GM19240 (cell line): Measurements from ENCODE around the gene DRC7.
"Not testable (repeated sequence)": the region's sequence is repeated elsewhere in the genome, so short reads cannot be mapped to it uniquely, and the experiment has no call there.

Experiments used
- DNase-seq: peaks from one replicate; pipeline ENCODE4 v3.0.0; 2011; ENCODE audit warnings: low spot score; ENCODE audit not compliant: insufficient read length

DRC7 gene

DNA sequence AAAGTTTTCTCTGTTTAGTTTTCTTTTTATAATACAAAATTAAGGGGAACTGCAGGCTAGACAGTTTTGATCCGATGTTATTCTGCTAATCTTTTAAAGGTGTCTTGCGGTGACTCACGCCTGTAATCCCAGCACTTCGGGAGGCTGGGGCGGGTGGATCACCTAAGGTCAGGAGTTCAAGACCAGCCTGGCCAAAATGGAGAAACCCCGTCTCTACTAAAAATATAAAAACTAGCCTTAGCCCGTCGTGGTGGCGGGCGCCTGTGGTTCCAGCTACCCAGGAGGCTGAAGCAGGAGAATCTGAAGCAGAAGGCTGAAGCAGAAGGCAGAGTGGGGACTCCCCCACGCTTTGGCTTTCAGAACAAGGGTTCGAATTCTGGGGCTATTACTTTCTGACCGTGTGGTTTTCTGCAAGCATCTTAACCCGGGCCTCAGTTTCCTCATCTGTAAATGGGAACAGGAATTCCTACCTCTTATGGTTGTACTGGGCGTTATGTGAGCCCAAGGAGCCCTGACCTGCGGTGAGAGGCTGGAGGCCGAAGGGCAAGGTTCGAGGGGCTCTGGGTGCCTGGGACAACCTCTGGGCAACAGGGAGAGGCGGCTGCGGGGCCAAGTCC lies 39.8 kb downstream of the DRC7 start:
- no peak for DNase-seq

DNA sequence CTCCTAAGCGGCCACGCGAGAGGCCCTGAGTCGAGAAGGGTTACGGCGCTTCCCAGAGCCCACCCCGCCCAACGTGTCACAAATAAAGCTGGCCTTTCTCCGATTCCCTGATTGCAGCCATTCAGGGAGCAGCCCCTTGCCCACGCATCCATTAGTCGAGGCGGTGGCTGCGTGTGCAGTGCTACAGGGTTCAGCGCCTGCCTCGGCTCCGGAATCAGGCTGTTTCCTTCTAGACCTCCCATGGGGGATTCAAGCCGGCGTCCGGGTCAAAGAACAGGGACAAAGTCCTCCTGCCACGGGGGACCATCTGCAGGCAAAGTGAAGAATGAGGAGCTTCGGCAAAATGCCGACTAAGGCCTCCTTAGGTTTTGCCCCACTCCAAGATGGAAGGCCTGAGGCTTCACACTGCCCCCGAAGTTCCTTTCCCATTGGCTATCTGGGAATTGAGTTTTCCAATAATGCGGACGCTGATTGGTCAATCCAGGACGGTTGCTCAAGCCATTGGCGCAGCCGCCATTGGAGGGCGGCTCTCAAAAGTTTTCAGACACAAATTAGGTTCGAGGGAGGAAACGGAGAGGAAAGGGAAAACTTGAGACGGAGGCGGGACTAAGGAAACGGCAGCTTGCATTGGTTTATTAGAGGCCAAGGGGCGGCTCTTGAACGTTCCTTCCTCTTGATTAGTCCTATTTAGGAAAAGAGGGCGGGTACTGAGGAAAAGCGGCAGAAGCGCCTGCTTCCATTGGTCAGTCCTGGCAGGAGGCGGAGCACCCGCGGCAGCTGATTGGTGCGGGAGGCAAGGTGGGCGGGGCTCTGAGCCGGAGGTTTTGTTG lies 40.5 kb downstream of the DRC7 start:
- peak; percentile 96 for DNase-seq

DNA sequence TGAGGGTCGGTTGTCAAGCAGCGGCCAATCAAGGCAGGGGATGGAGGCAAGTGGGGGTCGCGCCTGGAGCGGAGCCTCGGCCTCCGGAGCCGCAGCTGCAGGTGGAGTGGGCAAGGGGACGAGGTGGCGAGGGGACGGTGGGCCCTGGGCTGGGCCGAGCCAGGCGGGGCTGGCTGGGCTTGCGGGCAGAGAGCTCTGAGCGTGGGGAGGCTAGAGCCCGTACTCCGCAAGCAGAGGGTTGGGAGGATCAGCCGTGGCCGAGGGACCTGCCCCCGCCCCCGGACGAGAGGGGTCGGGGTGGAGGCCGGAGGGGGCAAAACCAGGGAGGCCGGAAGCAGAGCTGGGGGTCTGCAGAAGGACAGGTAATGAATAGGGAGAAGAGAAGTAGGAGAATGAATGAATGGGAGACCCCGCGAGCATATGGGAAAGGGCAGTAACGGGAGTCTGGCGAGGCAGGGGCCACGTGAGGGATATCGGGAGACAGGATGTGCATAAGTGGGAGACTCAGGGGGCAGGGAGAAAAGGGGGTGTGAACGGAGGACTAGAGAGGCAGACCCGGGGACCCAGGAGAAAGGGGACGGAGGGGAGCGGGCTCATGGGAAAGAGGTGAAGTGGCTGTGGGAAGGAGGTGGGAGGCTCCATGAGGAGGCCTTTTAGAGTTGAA lies 41.3 kb downstream of the DRC7 start, which contains the start of gene KATNB1:
Gene KATNB1 (plus strand): TSS at position 16 of the 664 bp plus-strand sequence. CDS start 1,474 bp downstream, outside the sequence.
- DNase-seq: no peak

DNA sequence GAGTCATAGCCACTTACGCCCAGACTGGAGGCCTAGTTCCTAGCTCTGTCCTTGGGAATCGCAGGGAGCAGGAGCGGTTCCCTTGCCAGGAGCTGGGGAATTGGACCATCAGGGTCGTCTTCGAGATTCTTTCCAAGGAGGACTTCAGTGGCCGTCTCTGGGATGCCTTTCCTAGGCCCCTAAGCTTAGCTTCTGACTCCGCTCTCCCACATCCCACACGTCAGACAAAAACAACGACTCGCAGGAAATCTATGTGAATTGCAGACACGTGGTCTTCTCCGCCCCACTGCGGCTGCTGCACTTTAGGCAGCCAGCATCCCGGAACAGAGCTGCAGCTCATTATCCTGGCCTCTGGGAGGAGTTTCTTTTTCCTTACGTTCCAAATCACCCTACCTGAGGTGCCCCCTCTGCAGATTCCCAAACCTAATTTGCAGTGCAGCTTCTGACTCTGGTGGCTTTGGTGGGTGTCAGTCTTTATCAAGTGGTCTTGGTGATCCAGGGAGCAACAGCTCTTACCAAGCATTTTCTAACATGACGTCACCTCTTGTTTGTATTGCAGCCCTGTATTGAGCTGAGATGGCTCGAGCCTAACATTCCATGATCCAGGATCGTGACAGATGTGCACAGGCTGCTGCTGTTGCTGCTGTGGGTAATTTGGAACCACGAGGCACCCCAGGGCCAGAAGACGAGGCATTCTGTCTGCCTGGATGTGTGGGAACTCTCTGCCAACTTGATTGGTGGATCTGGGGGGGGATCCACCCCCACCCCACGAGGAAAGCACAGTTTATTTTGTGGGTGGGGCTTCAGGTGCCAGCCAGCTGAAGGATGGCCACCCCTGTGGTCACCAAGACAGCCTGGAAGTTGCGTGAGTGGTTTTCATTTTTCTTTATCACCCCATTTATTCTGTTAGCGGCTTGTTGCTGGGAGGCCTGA lies 42.1 kb downstream of the DRC7 start:
- no peak for DNase-seq

DNA sequence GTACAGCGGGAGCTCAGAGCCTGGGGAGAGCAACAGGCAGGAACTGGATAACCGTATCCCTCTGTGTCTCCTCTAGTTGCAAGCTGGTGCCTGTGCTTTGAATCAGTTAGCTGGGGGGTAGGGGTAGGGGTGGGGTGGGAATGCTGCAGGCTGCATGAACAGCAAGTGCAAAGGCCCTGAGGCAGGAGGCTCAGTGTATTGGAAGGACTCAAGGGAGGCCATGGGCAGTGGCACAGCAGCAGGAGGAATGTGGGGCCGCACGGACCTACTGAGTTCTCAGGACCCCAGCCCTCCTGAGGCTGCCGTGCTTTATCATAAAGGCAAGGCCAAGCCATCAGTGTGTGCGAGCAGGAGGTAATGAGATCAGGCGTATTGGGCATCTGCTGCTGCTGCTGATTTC lies 44.2 kb downstream of the DRC7 start:
- no peak for DNase-seq

DNA sequence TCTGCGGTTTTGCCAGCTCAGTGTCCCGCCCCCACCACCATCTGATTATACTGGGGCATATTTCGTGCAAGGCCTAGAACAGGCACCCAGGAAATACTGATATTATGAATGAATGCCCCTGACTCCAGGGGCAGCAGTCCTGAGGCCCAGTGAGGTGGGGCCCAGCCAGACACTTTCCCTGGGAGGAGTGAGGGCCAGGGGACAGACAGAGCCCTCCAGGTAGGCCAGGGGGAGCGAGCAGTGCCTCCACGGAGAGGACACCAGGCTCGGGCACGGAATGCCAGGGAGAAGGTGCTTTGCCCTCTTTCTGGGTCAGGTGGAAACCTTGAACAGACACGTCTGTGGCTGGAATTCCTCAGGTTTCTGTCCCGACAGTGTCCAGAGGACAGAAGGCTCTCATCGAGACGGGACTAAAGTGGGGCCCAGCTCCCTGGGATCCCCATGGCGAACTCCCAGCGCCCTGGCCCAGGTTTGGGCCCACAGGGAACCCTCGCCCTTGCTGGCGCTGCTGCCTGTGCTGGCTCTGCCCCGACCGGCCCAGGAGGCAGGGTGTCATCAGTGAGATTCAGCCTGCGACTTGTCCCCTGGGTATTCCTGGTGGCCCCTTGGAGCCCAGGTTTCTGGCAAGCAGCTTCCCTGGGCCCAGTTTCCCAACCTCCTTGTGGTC lies 45.3 kb downstream of the DRC7 start:
- no peak for DNase-seq

DNA sequence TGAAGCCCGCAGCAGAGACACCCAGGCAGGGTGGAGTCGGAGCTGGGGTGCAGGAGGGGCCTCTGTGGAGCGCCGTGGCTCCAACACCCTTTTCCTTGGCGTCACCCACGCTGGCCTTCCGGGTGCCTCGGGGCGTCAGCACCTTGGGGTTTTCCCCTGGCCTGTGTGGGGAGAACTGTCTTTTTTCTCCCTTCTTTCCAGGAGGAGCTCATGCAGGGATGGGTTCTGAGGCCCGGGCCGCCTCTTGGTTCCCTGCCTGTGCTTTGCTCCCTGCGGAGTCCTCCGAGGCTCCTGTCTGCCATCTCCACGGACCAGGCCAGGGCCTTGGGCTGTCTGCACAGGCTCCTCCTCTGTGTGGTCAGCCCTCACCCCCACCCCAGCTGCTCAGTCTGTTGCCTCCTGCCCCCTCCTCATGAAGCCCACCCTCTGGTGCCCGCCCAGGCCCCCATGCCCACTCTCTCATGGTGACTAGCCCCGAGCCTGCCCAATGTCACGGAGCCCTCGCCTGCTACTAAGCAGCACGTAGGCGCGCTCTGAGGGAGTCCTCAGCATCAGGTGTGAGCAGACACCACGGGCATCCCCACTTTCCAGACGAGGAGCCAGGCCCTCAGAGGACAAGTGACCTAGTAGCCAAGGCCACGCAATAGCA lies 45.9 kb downstream of the DRC7 start:
- no peak for DNase-seq

DNA sequence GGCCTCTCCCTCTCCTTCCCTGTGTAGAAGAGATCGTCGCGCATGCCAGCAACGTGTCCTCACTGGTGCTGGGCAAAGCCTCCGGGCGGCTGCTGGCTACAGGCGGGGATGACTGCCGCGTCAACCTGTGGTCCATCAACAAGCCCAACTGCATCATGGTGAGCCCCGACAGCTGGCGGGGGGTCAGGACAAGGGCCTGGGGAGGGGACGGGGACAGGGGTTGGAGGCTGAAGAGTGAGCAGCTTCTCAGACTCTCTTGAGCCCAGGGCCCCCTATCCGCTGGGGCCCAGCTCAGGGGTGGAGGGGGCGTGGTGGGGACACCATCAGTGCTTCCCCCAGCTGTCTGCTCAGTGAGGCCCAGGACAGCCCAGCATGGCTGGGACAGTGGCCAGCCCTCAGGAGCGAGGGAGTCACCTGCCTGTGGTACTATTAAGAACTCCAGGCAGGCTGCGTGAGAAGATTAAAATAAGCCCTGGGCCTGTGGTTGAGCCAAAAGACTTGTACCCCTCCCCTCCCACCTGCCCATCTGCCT lies 47.1 kb downstream of the DRC7 start:
- no peak for DNase-seq

DNA sequence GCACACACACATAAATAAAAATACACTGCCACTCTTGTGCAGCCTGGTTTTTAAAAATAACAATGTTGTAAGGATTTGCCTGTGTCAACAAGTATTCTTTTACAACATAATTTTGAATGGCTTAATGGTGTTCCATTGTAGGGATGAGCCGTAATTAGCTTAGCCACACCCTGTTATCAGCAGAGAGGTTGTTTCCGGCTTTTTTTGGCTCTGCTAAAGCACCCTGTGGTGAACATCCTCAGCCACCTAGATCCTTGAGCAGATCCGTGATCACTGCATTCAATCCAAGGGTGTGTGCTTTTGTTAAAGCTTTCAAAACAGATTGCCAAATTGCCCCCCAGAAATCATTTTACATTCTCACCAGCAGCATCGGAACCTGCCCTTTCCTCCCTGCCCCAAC lies 47.9 kb downstream of the DRC7 start:
- no peak for DNase-seq

DNA sequence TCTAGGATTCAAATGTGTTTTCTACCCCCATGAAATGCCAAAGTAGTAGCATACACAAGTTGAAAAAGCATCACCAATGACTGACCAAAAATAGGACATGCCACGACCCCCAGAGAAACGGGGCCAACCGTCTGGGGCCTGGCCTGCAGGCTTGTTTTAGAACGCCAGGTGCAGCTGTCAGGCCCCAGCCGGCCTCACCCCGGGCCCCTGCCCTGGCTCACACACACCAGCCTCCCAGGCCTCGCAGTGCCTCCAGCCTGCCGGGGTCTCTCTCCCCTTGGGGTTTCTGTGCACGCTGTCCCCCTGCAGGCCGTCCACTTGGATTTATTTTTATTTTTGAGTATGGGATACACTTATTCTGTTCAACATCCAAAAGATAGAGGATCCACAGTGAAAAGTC lies 48.9 kb downstream of the DRC7 start:
- no peak for DNase-seq

DNA sequence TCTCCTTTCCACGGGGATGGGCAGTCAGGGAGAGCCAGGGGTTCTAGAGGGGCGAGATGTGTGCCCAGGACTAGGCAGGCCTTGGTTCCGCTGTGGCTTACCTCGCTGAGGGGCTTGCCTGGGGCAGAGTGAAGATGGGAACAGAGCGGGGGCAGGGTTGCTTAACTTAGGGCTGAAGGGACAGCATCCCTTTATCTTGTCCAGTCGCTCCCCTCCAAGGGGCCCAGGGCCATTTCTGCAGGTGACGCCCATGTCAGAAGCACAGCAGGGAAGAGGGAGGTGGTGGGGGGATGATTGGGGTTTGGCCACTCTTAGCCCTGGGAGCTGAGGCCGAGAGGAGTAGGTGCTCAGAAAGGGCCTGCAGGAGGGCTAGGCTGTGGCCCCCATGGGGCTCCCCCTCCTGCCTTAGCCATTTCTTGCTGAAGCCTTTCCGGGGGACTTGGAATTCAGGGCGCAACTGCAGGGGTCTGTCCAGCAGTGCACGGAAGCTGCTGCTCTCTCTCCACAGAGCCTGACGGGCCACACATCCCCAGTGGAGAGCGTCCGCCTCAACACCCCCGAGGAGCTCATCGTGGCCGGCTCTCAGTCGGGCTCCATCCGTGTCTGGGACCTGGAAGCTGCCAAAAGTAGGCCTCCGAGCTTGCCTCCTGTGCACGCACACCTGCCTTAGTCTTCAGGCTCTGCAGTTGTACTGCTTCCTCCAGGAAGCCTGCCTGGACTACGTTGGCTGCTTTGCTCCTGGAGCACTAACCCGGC lies 49.5 kb downstream of the DRC7 start:
- no peak for DNase-seq

DNA sequence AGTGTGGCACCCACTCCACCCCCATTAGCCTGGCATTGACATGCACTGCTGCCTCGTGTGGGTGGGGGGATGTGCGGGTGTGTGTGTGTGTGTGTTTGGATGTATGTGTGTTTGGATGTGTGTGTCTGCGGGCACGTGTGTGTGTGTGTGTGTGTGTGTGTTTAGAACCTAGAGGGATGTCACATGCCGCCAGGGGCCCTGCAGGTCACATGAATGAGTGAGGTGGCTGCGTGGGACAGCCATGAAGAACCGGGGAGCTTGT lies 50.0 kb downstream of the DRC7 start:
- no peak for DNase-seq

DNA sequence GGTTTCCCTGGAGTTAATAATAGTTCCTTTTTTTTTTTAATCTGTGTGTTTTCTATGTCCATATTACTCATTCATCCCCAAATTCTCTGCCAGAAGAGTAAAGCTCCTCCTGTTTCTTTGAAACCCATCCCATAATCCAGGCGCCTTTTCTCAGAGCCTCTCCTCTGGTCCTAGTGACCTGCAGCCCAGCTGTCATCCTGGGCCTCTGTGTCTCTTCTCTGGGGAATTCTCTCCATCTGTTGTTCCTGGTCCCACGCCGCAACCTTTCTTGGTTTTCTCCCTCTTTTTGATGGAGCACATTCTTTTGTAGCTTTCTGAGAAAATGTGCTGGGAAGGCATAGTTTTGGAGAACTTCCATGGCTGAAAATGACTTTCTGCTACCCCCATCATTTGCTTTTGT lies 51.2 kb downstream of the DRC7 start:
- no peak for DNase-seq

DNA sequence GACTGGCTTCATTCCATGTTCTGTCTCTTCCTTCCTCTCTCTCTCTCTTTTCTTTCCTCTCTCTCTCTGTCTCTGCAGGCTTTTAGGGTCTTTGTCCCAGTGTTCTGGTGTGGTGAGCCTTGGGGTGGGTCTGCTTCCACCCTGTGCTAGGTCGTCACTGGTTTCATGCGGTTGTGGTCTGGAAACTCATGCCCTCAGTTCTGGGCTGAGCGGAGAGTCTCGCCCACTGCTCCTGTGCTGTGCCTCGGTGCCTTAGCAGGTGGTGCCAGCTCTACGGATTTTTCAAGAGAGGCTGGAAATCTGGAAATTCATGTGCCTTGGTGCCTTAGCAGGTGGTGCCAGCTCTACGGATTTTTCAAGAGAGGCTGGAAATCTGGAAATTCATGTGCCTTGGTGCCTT lies 51.7 kb downstream of the DRC7 start:
- not testable (repeated sequence) for DNase-seq

DNA sequence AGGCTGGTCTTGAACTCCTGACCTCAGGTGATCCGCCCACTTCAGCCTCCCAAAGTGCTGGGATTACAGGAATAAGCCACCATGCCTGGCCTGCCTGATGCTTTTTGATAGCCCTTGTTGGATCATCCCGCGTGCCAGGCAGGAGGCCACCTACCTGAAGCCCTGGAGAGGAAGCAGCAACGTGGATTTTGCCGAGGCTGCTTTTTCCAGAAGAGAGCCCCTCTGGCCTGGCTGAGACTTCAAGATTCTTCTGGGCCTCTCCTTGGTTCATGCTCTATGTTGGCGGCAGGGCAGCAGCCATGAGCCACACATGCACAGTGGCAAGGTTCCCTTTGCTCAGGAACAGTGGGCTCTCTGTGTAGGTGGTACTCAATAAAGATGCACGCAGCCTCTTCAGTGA lies 52.5 kb downstream of the DRC7 start:
- no peak for DNase-seq

DNA sequence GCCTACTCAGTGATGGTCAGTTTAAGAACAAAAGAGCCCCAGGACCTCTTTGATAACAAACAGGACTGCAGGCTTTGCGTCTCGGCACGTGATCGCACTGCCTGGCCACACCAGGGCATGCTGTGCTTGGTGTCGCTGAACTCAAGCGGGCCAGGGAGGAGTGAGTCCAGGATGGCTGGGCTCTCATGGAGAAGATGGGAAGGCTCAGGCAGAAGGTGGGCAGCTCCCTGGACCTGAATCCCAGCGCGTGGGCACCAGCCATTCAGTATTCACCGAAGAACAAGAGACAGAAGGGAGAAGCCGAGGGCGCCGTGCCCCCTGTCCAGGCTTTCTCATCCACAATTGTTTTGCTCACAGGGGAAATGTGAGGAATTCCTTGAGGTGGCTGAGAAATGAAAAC lies 52.9 kb downstream of the DRC7 start:
- no peak for DNase-seq

DNA sequence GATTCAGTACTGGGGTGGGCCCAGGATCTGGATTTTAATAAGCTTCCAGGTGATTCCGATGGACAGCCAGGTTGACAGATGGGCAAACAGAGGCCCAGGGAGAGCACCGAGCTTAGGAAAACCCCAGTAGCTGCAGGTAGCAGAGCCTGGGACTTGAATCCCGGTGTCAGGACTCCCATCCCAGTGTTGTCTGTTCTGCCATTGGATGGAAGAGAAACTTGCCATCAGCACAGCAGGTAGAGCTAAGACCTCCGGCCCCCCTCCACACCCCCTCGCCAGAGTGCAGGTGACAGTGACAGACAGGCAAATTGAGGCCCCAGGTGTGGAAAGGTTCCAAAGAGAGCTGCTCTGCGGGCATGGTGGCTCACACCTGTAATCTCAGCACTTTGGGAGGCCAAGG lies 53.4 kb downstream of the DRC7 start:
- no peak for DNase-seq

DNA sequence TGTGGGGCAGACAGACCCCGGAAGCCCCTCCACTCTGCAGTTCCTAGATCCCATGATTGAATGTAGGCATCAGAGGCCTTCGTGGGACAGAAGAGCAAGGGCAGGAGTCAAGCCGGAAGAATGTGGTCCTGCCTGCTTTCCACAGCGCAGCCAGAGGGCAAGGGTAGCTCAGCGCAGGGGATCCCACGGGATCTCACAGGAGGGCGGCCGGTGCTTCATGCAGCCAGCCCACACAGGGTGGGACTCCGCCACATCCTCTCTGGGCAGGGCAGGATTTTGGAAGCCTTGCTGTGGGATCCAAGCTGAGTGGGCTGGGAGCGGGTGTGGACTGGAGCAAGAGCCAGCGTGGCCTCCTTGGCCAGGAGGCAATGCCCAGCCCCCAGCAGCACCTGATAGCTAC lies 54.0 kb downstream of the DRC7 start:
- DNase-seq: no peak

DNA sequence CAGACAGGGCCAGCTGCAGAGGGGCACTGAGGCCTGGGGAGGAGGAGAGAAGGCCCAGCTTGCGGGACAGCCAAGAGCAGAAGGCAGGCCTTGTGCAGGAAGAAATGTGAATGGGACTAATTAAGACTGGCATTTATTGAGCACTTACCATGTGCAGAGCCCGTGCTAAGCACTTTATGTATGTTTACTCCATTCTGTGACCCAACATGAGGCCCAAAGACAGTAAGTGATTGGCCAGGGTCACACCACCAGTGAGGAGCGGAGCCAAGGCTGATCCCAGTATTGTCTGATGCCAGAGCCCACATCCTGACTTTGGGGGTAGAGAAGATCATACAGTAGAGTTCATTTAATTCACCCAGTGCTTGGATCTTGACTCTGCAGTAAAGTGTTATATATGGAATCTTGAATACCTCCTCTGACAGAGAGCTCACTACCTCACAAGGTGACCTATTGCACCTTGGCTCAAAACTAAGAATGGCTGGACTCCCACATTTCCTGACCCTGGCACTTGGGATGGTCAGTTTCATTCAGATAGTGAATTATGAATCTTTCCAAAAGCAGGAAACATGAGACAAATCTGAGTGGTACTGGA lies 54.6 kb downstream of the DRC7 start:
- no peak for DNase-seq
